GM10266 (cell line): ENCODE measurements around the gene NARF.

Experiments used
- DNase-seq: peaks from one replicate; pipeline ENCODE4 v3.0.0; 2012; ENCODE audit errors: extremely low spot score
- TF ChIP-seq, protein P1 (sequence below): IDR thresholded peaks from 2 replicates; pipeline ENCODE4 v1.5.1; 2012; ENCODE audit warnings: mild to moderate bottlenecking, low read depth; ENCODE audit not compliant: control insufficient read depth, insufficient read depth; ENCODE audit errors: missing control alignments

NARF gene

GRCh38 chr17:82517230-82517865, 58.8 kb downstream of the NARF start:
- no peak for DNase-seq
- TF ChIP-seq, protein P1, sequence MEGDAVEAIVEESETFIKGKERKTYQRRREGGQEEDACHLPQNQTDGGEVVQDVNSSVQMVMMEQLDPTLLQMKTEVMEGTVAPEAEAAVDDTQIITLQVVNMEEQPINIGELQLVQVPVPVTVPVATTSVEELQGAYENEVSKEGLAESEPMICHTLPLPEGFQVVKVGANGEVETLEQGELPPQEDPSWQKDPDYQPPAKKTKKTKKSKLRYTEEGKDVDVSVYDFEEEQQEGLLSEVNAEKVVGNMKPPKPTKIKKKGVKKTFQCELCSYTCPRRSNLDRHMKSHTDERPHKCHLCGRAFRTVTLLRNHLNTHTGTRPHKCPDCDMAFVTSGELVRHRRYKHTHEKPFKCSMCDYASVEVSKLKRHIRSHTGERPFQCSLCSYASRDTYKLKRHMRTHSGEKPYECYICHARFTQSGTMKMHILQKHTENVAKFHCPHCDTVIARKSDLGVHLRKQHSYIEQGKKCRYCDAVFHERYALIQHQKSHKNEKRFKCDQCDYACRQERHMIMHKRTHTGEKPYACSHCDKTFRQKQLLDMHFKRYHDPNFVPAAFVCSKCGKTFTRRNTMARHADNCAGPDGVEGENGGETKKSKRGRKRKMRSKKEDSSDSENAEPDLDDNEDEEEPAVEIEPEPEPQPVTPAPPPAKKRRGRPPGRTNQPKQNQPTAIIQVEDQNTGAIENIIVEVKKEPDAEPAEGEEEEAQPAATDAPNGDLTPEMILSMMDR: no peak

GRCh38 chr17:82518826-82519810, 60.6 kb downstream of the NARF start, which contains the start of gene FOXK2:
FOXK2 (plus strand) TSS chr17:82519732; CDS start chr17:82519889, 157 bp downstream.
- TF ChIP-seq, protein P1: no peak
- DNase-seq: peak; percentile 100

- TF ChIP-seq, protein P1: no peak
- peak; percentile 74 for DNase-seq
Measured at GRCh38 chr17:82519971-82520903, 61.7 kb downstream of the NARF start.

GRCh38 chr17:82524540-82524939, 66.0 kb downstream of the NARF start:
- DNase-seq: no peak

DNA sequence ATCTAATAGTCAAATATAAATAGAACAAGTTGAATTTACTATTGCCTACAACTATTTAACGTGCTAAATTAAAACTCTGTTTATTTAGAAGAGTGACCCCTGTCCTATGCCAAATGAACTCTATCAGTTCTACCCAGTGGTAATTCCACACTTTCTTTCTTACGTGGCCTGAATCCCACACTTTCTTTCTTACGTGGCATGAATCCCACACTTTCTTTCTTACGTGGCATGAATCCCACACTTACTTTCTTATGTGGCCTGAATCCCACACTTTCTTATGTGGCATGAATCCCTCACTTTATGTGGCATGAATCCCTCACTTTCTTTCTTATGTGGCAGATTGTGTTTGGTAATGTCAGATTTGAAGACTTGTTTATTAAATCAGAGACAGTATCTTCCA, 67.2 kb downstream of the NARF start:
- TF ChIP-seq, protein P1: no peak
- no peak for DNase-seq

More at GRCh38 chr17:82524540-82524939, 66.0 kb downstream of the NARF start:
- TF ChIP-seq, protein P1: no peak

GRCh38 chr17:82527898-82528297, 69.4 kb downstream of the NARF start:
- DNase-seq: no peak
- TF ChIP-seq, protein P1: no peak
